Astrocyte (in vitro differentiated cells and primary cell): ENCODE data around the gene KAT2B. TPM values are rescaled to one million over a fixed set of nuclear protein-coding genes. Genes with fewer than 3 reads are reported as not detected.
"Not testable (repeated sequence)": the region's sequence is repeated elsewhere in the genome, so short reads cannot be mapped to it uniquely, and the experiment has no call there.

Source experiments
- DNase-seq: peaks from one replicate; pipeline ENCODE4 v3.0.0-alpha.2; 2010; ENCODE audit warnings: low read depth
- FAIRE-seq: peaks from 2 replicates; lab custom pipeline; 2011; peaks lifted over from hg19 to GRCh38; lab: Jason Lieb, UNC
- H2AFZ ChIP-seq: 2 replicates; pipeline ENCODE4 v1.6.0; 2012; ENCODE audit warnings: low read depth, low read length, inconsistent platforms
- H3K27ac ChIP-seq: 2 replicates; pipeline ENCODE4 v1.5.1; 2011; ENCODE audit warnings: low read depth, low read length, inconsistent platforms
- H3K27me3 ChIP-seq: 2 replicates; pipeline ENCODE4 v1.6.0; 2011; ENCODE audit warnings: low read length, inconsistent platforms; ENCODE audit not compliant: insufficient read depth
- H3K36me3 ChIP-seq: 2 replicates; pipeline ENCODE4 v1.5.1; 2011; ENCODE audit warnings: low read length, inconsistent platforms; ENCODE audit not compliant: insufficient read depth
- H3K4me1 ChIP-seq: 2 replicates; pipeline ENCODE4 v1.5.1; 2011; ENCODE audit warnings: low read length, inconsistent platforms; ENCODE audit not compliant: insufficient read depth
- H3K4me2 ChIP-seq: 2 replicates; pipeline ENCODE4 v1.6.0; 2012; ENCODE audit warnings: low read length, inconsistent platforms
- H3K4me3 ChIP-seq: 2 replicates; pipeline ENCODE4 v1.5.1; 2011; ENCODE audit warnings: low read depth, mild to moderate bottlenecking, low read length, inconsistent platforms; ENCODE audit not compliant: insufficient read depth
- H3K79me2 ChIP-seq: 2 replicates; pipeline ENCODE4 v1.6.0; 2012; ENCODE audit warnings: mild to moderate bottlenecking, low read length, inconsistent platforms; ENCODE audit not compliant: insufficient read depth
- H3K9ac ChIP-seq: 2 replicates; pipeline ENCODE4 v1.6.0; 2012; ENCODE audit warnings: mild to moderate bottlenecking, low read length, inconsistent platforms
- H3K9me3 ChIP-seq: 2 replicates; pipeline ENCODE4 v1.5.1; 2012; ENCODE audit warnings: low read depth, mild to moderate bottlenecking, low read length, inconsistent platforms; ENCODE audit not compliant: insufficient read depth
- H4K20me1 ChIP-seq: 2 replicates; pipeline ENCODE4 v1.6.0; 2012; ENCODE audit warnings: low read length, inconsistent platforms; ENCODE audit not compliant: insufficient read depth
- H3K27ac Mint-ChIP-seq: one replicate; pipeline ENCODE4 v1.8.0; 2021; ENCODE audit warnings: mild to moderate bottlenecking, mixed read lengths; ENCODE audit not compliant: unreplicated experiment
- H3K27me3 Mint-ChIP-seq: one replicate; pipeline ENCODE4 v1.8.0; 2021; ENCODE audit warnings: low read depth, mixed read lengths; ENCODE audit not compliant: unreplicated experiment
- H3K36me3 Mint-ChIP-seq: one replicate; pipeline ENCODE4 v1.8.0; 2021; ENCODE audit warnings: low read depth, mixed read lengths; ENCODE audit not compliant: unreplicated experiment
- H3K4me1 Mint-ChIP-seq: one replicate; pipeline ENCODE4 v1.8.0; 2021; ENCODE audit warnings: low read depth, mixed read lengths; ENCODE audit not compliant: unreplicated experiment
- H3K4me3 Mint-ChIP-seq: one replicate; pipeline ENCODE4 v1.8.0; 2021; ENCODE audit warnings: mild to moderate bottlenecking, moderate library complexity, mixed read lengths; ENCODE audit not compliant: unreplicated experiment
- H3K9me3 Mint-ChIP-seq: one replicate; pipeline ENCODE4 v1.8.0; 2021; ENCODE audit warnings: mild to moderate bottlenecking, mixed read lengths; ENCODE audit not compliant: unreplicated experiment
- CTCF ChIP-seq: IDR thresholded peaks from 2 replicates; pipeline ENCODE4 v1.5.1; 2011; ENCODE audit warnings: low read depth, mild to moderate bottlenecking, inconsistent platforms, low read length, moderate library complexity; ENCODE audit not compliant: insufficient read depth
- EZH2 ChIP-seq: IDR thresholded peaks from 2 replicates; pipeline ENCODE4 v1.6.1; 2012; ENCODE audit warnings: mild to moderate bottlenecking, low read length, inconsistent platforms; ENCODE audit not compliant: insufficient read depth
- total RNA-seq: library from RNA; stranded (reverse); gene quantifications from 2 replicates; pipeline ENCODE4 v1.2.1, GENCODE V29; 2021

KAT2B gene
- total RNA-seq, 1 donor from 2014 or later: 4.9 TPM

- Histone ChIP-seq H3K27ac (no peak overlapping the region), H3K79me2 (no peaks in the 10 kb centered on the region), H3K9ac (no peak overlapping the region), H3K9me3 (no peaks in the 10 kb centered on the region), H2AFZ (peak overlapping the region; percentile 23), H3K4me3 (no peak overlapping the region), H4K20me1 (no peaks in the 10 kb centered on the region), H3K4me1 (no peaks in the 10 kb centered on the region), H3K27me3 (no peaks in the 10 kb centered on the region), H3K4me2 (peak overlapping the region; percentile 29), H3K36me3 (no peaks in the 10 kb centered on the region)
- no peaks in the 10 kb centered on the region for H3K9me3 Mint-ChIP-seq
- H3K4me1 Mint-ChIP-seq: peaks cover 3% of the 10 kb centered on the region
- no peak for TF ChIP-seq EZH2
- no peak for TF ChIP-seq CTCF
- H3K27ac Mint-ChIP-seq: no peak overlapping the region
- FAIRE-seq: no peak
- no peak overlapping the region for H3K4me3 Mint-ChIP-seq
- H3K27me3 Mint-ChIP-seq: no peaks in the 10 kb centered on the region
- no peak for DNase-seq
- H3K36me3 Mint-ChIP-seq: no peaks in the 10 kb centered on the region
Measured at GRCh38 chr3:20028905-20029331, 11.3 kb upstream of the KAT2B start.

GRCh38 chr3:20031939-20032338 is 8.3 kb upstream of the KAT2B start:
- DNase-seq, H3K4me2 ChIP-seq, H3K27me3 ChIP-seq, H2AFZ ChIP-seq, H3K36me3 ChIP-seq, H3K36me3 Mint-ChIP-seq, H3K79me2 ChIP-seq, H3K27me3 Mint-ChIP-seq, H3K9me3 Mint-ChIP-seq, H4K20me1 ChIP-seq, H3K4me3 ChIP-seq, FAIRE-seq, H3K4me1 ChIP-seq, H3K27ac Mint-ChIP-seq, H3K4me3 Mint-ChIP-seq, H3K4me1 Mint-ChIP-seq, H3K9me3 ChIP-seq, H3K9ac ChIP-seq, H3K27ac ChIP-seq: not testable (repeated sequence)

- no peaks in the 10 kb centered on the region for H3K9me3 Mint-ChIP-seq
- Histone ChIP-seq H3K4me1 (peaks cover 3% of the 10 kb centered on the region), H3K9ac (no peak overlapping the region), H3K36me3 (no peaks in the 10 kb centered on the region), H3K4me3 (no peak overlapping the region), H2AFZ (no peak overlapping the region), H3K27me3 (no peaks in the 10 kb centered on the region), H3K79me2 (no peaks in the 10 kb centered on the region), H3K27ac (no peak overlapping the region), H3K9me3 (no peaks in the 10 kb centered on the region), H4K20me1 (no peaks in the 10 kb centered on the region), H3K4me2 (no peak overlapping the region)
- FAIRE-seq (no peak), DNase-seq (no peak)
- no peaks in the 10 kb centered on the region for H3K4me1 Mint-ChIP-seq
- TF ChIP-seq CTCF (no peak), EZH2 (no peak)
- no peak overlapping the region for H3K27ac Mint-ChIP-seq
- H3K36me3 Mint-ChIP-seq: no peaks in the 10 kb centered on the region
- H3K27me3 Mint-ChIP-seq: no peaks in the 10 kb centered on the region
- H3K4me3 Mint-ChIP-seq: no peak overlapping the region
Measured at GRCh38 chr3:20035019-20035418, 5.2 kb upstream of the KAT2B start.
